K562 (cell line): ENCODE data around the gene MAPRE2.

ENCODE experiments used
- CC2D1A ChIP-seq: fragments of 450-650 bp; IDR thresholded peaks from 2 replicates; pipeline ENCODE4 v1.6.1; 2017; ENCODE audit warnings: mild to moderate bottlenecking
- CHCHD3 ChIP-seq: fragments of 250-450 bp; sonication (Bioruptor Pico); IDR thresholded peaks from 2 replicates; pipeline ENCODE4 v2.1.2; 2022; ENCODE audit warnings: mild to moderate bottlenecking
- HDAC2 ChIP-seq: fragments of 450-650 bp; IDR thresholded peaks from 2 replicates; pipeline ENCODE4 v1.6.1; 2016; ENCODE audit warnings: mild to moderate bottlenecking
- NCOR1 ChIP-seq: fragments of 450-650 bp; IDR thresholded peaks from 2 replicates; pipeline ENCODE4 v1.6.1; 2016; ENCODE audit warnings: mild to moderate bottlenecking, moderate library complexity
- ZNF124 ChIP-seq: sonication (generic); formaldehyde crosslinking; IDR thresholded peaks from 2 replicates; pipeline ENCODE4 v1.8.1; 2022; ENCODE audit warnings: missing genetic modification reagents
- ZNF274 ChIP-seq: IDR thresholded peaks from 2 replicates; pipeline ENCODE4 v1.6.1; 2011; ENCODE audit warnings: low read depth, mild to moderate bottlenecking, low read length, moderate library complexity, borderline replicate concordance

DNA sequence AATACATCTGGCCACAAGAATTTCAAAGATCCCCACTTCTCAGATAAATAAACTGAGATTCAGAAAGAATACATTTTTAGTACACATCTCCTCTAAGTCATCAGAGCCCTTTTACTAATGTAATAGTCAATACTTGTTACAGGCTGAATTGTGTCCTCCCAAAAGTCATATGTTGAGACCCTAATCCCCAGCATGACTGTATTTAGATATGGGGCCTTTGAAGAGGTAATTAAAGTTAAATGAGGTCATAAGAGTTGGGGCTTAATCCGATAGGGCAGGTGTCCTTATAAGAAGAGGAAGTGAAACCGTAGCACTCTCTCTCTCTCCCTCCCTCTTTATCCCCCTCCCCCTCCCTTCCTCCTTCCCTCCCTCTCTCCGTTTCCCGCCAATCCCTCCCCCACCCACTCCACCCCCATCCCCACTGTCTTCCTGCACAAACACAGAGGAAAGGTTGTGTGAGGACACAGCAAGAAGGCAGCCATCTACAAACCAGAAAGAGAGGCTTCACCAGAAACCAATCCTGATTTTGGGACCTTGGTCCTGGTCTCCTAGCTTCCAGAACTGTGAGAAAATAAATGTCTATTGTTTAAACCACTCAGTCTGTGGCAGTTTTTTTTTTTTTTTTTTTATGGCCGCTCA, 133.0 kb downstream of the MAPRE2 start:
- TF ChIP-seq NCOR1 = peak; percentile 14; the same call in 1 of the 2 replicates
- peak; percentile 52; the same call in 1 of the 2 replicates for TF ChIP-seq HDAC2
- no peak for TF ChIP-seq CHCHD3 (CRISPR knock-in tag)
- TF ChIP-seq CC2D1A = no peak
- TF ChIP-seq ZNF274 = no peak
- no peak for TF ChIP-seq ZNF124 (CRISPR knock-in tag)
